GM12801 (cell line): ENCODE results near the gene TEAD1.

Source experiments
- TF ChIP-seq, protein P1 (sequence below): IDR thresholded peaks from one replicate; pipeline ENCODE4 v1.5.1; 2011; ENCODE audit warnings: control low read depth; ENCODE audit not compliant: insufficient read length; ENCODE audit errors: extremely low read depth

The TEAD1 gene

DNA sequence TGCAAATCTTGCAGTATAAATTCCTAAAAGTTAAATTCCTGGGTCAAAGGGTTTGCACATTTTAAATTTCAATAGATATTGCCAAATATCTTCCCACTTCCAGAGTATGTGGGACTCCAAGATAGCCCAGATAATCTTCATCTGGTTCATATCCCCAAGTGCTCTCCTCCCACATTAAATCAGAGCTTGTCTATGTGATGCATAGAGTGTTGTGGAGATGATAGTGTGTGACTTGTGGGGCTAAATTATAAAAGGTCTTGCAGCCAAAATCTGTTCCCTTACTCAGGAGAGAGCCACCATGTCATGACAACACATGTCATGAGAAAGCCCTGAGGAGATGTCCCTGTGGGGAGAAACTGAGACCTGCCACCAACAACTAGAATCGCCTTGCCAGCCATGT is 39.9 kb upstream of the TEAD1 start:
- TF ChIP-seq, protein P1, sequence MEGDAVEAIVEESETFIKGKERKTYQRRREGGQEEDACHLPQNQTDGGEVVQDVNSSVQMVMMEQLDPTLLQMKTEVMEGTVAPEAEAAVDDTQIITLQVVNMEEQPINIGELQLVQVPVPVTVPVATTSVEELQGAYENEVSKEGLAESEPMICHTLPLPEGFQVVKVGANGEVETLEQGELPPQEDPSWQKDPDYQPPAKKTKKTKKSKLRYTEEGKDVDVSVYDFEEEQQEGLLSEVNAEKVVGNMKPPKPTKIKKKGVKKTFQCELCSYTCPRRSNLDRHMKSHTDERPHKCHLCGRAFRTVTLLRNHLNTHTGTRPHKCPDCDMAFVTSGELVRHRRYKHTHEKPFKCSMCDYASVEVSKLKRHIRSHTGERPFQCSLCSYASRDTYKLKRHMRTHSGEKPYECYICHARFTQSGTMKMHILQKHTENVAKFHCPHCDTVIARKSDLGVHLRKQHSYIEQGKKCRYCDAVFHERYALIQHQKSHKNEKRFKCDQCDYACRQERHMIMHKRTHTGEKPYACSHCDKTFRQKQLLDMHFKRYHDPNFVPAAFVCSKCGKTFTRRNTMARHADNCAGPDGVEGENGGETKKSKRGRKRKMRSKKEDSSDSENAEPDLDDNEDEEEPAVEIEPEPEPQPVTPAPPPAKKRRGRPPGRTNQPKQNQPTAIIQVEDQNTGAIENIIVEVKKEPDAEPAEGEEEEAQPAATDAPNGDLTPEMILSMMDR, result no peak

DNA sequence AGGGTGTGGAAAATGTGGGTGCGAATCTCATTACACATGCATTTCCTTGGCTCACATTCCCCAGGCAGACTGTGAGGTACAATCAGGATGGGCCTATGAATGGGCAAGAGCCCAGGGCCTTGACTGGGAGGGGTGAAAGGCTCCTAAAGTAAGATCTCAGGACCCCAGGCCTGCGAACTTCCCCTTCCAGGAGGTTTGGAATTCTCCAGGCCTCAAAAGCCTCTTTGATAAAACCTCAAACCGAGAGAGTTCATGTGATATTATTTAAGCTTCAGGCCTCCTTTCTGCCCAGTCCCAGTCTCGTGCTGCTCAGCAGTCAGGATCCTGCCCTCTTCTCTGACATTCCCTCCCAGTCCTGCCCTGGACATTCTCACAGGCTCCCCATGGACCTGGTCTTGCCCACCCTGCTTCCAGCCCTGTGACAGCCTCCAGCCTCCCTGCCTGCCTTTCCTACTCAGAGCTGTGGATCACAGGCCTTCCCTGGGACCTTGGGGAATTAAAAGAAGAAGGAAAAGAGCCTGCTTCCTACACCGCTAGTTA is 37.3 kb upstream of the TEAD1 start:
- TF ChIP-seq, protein P1, result no peak

DNA sequence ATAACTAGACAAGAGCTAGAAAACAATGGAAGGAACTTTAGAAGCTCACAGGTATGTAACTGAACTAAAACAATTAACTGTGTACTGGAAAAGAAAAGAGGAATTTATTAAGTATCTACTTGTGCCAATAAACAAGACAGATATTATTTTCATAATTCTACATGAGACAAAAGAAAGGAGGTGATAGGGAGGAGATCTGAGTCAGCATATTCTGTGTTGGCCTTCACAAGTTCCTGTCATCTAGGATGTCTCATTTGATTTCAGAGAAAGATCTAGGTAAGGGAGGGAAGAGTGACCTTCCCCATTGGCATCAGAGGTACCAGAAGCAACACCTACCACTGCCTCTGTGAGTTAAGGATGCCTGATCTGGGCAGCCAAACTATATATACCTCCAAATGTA is 34.8 kb upstream of the TEAD1 start:
- TF ChIP-seq, protein P1, result no peak

DNA sequence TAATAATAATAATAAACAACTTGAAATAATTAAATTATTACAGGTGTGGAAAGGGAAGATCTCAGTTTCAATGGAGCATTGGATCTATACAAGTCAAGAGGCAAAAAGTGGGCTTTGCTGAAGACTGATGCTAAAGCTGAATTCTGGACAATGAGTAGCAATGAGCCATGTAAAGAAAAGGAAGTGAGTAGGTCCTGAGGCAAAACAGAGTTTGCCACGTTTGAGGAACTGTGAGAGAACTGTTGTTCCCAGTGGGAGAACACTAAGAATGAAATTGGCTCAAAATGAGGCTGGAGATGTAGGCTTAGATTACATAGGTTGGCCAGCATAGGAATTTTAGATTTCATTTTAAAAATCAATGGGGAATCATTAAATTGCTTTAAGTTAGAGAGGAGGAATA is 33.9 kb upstream of the TEAD1 start:
- TF ChIP-seq, protein P1, result no peak

DNA sequence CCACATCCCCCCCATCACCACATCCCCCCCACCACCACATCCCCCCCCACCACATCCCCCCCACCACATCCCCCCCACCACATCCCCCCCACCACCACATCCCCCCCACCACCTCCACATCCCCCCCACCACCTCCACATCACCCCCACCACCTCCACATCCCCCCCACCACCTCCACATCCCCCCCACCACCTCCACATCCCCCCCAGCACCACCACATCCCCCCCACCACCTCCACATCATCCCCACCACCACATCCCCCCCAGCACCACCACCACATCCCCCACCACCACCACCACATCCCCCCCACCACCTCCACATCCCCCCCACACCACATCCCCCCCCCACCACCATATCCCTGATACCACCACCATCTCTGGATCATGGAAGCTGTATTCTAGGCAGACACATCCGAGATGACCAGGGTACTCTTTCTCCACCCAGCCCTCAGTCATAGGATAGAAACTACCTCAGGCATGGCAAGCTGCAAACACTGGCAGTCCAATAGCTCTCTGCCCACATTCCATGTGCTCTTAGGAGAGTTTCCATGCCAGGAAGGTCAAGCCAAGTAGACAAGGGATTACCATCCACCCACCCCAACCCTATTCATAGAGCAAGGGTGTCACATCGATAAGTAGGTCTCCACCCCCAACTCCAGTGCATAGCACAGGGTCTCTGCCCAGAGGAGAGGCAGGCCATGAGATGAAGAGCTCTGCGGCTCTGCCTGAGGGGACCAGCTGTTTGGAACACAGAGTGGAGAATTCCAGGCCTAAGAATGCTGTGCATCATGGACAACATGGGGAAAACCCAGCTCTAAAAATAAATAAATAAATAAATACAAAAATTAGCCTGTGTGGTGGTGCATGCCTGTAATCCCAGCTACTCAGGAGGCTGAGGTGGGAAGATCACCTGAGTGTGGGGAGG is 33.0 kb upstream of the TEAD1 start:
- TF ChIP-seq, protein P1, result no peak

DNA sequence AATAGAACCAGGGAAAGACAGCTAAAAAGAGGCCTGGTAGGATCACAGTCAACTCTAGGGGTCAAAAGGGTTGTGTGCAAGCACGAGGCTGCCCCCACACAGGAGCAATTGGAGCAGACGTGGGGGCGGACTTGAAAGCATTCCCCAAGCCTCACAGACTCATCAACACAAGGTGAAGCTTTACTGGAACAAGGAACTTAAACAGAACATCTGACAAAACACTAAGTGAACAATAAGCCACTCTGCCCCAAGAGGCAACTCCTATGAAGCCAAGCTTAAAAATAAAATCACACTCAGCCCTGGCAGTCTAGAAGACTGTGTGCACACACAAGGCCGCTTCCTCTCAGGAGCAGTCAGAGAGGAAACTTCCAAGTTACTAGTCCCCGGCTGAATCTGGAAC is 32.2 kb upstream of the TEAD1 start:
- TF ChIP-seq, protein P1, result no peak

DNA sequence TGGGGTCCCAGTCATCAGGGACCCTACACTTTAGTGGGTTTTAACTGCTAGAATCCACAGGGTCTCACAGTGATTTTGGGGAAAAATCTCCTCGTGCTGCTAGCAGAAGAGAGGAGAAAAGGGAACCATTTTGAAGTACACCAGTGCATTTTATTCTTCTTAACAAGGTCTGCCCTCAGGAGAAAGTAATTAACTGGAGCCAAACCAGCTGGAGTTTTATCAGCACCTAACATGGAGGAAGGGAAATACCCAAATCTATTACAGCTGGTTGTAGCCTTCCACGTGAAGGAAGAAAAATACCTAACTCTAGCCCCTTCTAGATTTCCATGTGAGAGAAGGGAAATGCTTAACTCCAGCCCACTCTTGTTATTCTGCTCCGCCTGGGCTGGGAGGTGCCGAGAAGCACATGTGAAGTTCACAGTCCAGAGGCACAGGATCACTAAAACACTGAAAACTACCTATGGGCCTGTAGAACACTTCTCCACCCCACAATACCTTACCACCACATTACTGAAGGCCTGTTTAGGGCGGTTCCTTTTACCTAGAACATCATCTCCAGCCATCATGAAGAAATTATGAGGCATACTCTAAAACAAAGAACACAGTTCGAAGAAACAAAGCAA is 31.3 kb upstream of the TEAD1 start:
- TF ChIP-seq, protein P1, result no peak
